HG02759 (cell line): Measurements from ENCODE around the gene SERBP1.
"Not testable (repeated sequence)": the region's sequence is repeated elsewhere in the genome, so short reads cannot be mapped to it uniquely, and the experiment has no call there.

Source experiments
- ATAC-seq: cut with Tn5 transposase; IDR thresholded peaks from one replicate; pipeline ENCODE4 v1.9.1; 2021; ENCODE audit warnings: mild to moderate bottlenecking, moderate library complexity; ENCODE audit not compliant: unreplicated experiment

SERBP1 gene

DNA sequence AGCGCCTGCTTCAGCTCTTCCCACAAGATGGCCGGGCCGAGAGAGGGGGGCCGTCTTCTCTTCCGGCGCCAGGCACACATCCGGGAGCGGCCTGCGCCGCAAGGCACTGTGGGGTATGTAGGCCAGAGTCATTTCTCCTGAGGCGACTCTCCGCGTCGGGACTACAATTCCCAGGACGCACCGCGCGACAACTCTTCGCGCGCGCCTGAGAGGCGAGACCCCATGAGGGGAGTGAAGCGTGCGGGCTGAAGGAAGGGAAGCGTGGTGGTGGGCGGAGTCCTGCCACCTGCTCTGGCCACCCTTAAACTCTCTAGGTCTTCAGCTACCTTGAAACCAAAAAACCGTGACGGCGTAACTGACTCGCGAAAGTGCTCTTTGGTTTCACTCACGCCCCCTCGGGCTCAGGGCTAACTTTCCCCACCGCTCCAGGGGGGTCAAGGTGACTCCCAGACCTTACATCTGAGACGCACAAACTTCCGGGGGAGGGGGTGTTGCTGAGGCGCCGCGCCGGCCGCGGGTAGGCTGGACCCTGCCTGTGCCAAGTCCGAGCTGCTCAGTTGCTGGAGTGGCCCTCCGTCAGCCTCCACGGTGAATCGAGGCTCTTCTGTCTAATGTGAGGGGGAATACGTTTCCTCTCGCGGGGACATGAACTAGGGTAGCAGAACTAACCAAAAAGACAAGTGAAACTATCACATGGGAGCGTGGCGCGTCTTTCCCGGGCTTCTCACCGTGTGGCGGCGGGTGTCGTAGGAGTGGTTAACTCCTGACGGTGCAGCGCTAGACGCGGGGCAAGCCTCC lies at the start of gene SERBP1:
Gene SERBP1, minus strand, starts transcription at position 45 of the 798 bp plus-strand sequence. CDS start 102 bp downstream, outside the sequence.
- peak; percentile 86 for ATAC-seq

DNA sequence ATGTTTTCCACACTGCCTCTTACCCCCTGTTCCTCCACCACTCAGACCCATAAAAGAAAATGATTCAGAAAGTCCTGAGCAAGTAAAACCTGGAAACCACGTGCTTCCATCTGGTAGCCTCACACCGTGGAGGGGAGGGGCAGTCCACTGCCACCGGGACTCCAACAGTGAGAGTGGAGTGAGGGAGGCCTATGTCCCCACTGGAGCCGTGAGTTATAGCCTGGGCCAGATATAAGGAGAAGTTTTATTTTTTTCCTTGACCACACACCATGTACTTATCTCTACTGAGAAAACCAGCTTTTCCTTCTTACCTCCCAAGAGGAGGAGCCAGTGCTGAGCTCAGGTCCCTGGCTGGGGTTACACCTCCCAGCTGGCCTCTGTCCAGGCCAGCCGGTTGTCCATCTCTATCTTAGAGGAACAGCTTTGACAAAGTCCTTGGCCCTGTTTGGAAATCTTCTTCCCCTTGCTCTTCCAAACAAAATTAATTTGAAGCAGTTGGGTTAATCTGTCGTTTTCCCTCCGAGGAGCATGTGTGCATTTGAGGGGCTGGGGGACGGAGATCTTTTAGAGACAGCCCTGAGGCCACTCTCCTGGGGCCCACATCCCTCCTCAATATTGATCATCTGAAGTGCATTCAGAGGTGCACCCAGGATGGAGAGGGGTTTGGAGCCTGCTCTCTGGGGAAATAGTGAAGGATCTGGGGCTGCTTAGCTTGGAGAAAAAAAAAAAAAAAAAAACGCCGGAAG lies 49.1 kb upstream of the SERBP1 start:
- no peak for ATAC-seq

DNA sequence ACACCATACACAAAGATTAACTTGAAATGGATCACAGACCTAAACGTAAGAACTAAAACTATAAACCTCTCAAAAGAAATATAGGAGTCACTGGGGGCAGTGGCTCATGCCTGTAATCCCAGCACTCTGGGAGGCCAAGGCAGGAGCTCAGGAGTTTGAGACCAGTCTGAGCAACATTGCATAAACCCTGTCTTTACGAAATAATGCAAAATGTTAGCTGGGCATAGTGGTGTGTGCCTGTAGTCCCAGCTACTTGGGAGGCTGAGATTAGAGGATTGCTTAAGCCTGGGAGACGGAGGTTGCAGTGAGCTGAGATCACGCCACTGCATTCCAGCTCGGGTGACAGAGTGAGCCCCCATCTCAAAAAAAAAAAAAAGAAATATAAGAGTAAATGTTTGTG lies 46.7 kb upstream of the SERBP1 start:
- ATAC-seq = no peak

DNA sequence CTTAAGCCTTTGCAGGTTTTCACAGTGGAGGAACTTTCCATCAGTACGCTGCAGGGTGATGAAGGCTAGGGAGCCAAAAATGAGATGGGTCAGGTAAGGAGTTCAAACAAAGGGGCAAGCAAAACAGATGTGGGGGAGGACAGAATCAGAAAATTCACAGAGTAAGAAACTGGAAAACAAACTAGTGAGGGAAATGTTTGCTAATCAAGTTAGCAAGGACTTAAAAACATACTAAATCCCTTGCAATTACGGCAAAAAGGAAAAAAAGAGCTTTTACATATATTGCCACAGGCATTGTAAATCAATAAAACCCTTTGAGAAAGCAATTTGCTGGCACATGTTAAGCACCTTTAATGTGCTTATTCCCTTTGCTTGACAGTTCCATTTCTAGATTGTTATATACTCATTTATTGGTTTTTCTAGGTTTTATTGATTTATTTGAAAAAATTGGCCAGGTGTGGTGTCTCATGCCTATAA lies 45.8 kb upstream of the SERBP1 start:
- ATAC-seq = no peak

DNA sequence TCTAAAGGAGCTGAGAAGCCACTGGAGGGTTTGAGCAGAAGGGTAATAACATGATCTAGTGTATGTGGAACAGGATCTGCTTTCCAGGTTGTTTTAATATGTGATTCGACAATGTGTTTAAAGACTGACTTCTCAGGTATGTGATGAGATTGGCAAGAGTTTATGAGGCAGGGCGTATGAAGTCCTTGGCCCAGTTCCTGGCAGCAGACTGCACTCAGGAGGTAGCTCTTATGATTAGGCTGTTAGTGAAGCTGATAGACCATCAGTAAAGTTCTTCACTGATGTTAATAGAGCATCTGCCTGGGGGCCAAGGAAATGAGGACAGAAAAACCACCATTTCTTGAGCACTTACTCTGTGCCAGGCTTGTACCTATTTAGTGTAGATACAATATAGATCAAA lies 41.9 kb upstream of the SERBP1 start:
- no peak for ATAC-seq

DNA sequence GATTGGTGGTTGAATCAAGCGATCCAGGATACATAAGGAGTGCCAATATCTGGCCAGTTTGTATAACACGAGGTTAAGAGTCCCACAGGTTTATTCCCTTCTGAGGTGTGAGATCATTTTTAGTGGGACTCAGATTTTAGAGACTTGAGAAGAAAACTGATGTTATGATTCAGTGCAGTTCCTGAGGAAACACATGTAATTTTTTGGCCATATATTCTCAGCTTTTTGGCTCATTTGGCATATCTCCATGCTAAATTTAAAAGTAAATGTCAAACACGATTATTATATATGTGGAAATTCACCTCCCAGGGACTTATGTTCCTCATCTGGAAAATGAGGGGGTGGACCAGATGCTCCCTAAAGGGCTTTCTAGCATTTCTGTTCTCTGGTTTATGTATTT lies 39.2 kb upstream of the SERBP1 start:
- ATAC-seq = no peak

DNA sequence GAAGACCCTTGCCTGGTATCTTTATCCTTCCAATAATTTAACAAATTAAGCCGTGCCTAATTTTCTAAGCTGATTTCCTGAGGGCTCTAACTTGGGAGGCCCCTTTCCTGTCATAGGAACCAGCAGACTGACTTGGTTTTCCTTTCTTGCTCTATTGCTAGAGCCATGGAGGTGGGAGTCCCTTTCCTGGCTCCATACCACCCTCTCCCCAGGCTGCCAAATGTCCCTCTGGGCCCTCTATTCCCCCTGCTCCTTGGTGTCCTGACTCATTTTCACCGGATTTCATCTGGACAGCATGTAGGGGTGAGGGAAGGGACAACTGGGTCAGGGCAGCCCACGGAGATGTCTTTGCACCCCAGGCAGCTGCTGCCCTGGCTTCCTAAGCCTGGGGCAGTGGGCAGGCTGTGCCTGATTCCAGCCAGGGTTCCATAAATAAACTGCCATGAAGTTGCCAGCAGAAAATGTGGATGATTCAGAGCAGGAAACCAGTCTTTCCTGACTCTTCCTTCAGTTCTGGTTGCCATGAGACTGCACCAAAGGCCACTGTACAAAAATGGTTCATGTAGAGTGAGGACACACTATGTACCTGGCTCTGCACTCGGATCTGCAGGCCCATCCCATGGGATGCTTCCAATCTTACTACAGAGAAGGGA lies 38.0 kb upstream of the SERBP1 start:
- ATAC-seq = no peak

DNA sequence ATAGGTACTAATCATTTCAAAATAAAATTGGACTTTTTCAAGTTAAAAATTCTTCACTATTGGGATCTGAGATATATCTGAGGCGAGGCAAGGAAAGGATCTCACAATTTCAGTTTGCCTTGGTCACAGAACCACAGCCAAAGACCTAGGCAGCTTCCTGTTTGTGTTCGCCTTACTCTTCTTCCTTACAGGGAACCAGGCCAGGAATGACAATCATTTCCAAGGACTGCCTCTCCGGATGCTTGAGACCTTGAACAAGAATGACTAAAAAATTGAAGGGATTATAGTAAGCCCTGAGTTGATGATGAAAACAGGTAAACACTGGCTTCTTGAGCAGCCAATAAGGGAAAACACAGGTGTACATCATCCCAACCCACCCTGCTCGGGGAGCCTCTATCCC lies 35.2 kb upstream of the SERBP1 start:
- no peak for ATAC-seq

DNA sequence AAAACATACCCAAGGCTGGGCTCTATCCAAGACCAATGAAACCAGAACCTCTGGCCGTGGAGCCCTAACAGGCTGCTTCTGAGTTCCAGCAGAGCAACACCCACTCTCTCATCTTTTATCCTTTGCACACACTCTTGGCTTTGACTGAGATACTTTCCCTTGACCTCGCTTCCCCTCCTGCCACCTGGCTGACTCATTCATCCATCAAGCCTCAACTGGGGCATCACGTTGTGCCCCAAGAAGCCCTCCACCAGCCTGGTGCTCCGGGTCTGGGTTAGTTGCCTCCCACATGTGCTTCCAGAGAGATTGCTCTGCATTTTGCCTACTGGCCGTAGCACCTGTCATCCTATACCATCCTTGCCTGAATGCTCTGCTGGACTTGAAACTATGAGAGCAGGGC lies 34.5 kb upstream of the SERBP1 start:
- ATAC-seq = no peak

DNA sequence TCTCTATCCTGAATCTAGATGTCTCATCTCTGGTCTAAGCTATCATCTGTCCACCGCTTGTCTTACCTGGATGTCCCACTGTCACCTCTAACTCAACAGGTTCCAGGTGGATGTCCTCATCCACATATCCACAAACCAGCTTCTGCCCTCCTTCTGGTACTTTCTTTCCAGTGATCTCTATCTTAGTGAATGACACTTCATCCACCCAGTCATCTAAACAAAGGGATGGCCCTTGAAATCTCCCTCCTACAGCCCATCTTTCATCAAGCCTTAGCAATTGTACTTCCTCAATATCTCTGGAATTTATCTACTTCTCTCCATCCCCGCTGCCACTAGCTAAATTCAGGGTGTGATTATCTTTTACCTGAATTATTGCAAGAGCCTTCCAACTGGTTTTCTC lies 33.9 kb upstream of the SERBP1 start:
- ATAC-seq = no peak

DNA sequence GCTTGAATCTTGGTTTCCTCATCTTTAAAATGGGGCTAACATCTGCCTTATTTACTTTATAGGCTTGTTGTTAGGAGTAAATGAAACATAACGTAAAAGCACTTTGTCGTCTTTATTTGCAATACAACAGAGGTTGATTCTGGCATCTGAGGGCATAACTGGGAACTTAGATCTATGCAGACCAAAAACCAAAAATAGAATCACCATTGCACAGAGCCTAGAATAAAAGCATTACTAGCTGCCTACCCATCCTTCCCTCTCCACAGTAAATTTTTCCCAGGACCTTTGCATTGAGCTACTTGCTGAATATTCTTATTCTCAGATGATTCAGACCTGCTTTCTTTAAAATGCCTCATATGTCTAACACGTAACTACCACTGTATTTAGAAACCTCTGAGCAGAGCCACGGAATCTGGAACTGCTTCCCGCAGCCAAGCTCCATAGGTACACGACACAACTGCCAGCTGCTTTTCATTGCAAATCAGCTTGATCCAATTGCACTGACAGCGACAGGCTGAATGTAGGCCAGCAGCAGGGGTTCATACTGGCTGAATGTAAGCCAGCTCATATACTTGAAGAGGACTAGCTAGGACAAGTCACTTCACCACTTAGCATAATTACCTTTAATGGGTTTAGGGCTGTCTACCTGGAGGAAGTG lies 33.2 kb upstream of the SERBP1 start:
- ATAC-seq = no peak

DNA sequence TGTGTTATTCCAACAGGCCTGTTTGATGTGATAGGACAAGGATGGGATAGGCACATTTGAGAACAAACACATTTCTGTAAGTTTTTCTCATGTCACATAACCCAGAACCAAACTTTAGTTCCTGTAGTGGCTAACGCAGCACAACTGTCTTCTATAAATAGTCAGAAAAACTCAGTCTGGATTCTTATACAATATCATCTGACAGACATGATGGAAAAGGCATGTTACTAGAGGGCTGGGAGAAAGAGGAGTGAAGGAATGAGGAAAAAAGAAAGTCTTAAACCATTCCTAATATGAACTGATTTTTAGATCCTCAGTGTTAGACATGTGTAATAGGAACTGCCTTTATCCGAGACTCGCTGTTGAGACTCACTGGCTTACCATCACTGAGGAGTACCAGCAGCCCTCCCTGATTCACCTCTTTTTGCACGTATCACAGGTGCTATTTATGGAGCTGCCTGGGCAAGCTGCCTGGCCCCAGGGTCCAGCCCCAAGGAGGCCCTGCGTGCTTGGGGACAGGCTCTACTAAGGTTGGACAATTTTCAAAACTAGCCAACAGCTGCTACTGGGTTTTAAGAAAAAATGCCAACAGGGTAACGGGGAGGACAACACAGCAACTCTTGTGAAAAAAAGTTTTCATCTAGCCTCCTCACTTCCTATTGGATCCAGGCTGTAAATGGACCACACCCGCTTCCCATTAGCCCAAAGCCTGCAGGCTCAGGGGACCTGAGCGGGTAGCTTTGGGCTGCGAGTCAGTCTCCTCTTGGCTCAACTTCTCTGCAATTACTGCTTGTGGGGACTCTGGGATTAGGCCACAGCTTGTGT lies 30.7 kb upstream of the SERBP1 start:
- ATAC-seq = no peak

DNA sequence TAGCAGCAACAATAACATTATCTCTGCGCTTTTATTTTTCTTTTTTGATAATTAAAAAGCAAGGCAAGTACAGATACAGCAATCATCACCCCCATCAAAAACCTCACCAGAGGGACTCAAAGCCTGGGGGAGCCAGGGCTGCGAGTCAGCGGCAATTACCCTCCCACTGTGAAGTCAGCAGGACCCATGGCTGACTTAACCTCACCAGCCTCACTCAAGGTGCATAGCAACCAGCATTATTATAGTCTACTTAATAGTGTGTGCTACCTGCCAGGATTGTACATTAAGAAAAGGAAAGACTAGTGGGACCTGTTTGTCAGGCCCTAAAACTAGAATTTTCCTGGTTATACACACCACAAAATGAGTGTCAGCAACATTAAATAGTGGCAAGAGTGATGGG lies 28.9 kb upstream of the SERBP1 start:
- ATAC-seq = no peak

DNA sequence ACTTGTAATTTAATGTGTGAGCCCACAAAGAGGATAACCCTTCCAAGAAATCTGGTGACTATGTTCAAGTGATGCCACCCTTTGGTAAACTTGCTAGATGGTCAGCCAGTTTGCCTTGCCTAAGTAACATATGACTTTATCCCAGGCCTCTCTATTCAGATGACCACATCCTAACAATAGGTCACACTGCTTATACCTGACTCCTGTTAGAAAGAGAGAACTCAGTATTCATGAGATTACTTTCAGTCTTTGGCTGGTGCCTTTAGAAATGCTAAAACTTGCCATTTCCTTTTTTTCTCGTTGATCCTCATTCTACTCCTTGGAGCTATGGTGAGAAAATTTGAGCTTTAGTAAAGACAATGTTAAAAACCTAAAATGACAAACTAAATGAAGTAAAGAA lies 28.5 kb upstream of the SERBP1 start:
- ATAC-seq = no peak

DNA sequence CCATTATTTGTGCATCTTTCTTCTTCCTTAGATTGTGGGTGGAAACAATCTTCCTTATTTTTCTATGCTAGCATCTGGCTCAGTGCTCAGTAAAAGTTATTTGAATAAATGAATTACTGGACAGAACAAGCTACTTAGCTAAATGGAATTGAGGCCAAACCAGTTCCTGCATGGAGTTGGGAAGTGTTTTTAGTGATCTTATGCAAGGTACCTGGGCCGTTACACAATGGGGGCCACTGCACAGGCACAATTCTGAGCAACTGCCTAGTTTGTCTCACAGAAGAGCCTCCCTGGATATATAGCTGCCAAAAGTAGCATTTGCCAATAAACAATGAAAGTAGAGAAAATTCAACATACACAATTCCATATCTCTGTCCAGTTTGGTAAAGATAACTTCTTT lies 27.0 kb upstream of the SERBP1 start:
- no peak for ATAC-seq

DNA sequence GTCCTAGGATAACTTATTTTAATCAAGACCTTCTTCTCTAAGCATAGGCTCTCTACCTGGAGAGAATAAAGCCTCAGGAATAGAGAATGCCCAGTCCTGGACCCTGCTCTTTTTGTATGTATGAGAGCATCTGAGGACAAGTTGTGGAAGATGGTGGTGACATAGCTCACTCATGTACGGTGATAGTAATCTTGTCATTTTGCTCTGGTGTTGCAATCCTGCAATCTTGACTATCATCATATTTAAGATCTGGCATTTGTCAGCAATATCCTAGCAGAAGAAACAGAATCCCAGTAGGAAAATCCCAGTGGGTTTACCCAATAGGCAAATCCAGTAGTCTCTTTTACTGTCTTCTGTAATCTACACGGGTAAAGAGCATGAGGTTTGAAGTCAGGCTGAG lies 21.6 kb upstream of the SERBP1 start:
- ATAC-seq = no peak

DNA sequence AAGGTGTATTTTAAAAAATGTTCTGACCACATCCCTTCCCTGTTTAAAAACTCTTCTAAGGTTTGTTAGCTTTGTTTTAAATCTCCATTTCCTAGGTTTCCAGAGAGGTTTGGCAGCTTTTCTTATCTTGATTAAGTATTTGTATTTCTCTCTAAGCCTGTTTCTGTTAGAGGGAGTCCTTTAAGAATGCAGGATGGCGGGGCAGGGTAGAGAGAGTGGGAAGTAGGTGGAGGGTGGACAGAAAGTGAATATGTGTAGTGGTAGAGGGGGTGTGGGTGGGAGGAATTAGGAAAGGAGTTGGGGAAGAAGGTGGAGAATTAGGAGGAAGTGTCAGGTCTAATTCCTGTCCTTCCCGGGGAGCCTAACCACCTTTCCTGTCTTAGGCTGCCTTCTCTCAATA lies 21.2 kb upstream of the SERBP1 start:
- ATAC-seq = no peak

DNA sequence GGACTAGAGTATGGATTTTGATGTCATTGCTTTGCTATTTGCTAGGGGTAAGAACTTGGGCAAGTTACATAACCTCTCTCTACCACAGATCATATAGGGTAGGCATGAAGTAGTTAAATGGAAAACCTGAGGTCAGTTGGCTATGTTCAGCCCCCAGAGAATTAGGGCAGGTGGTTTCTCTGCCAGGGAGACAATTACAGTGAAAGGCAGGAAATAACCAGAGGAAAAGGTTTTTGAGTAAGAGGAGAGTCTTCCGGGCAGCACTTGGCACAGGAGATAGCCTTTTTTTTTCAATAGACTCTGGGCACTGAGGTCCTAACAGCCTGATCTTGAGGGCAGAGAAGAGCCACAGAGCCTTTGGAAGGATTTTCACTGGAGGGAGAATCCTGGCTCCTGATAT lies 16.7 kb upstream of the SERBP1 start:
- ATAC-seq = no peak

DNA sequence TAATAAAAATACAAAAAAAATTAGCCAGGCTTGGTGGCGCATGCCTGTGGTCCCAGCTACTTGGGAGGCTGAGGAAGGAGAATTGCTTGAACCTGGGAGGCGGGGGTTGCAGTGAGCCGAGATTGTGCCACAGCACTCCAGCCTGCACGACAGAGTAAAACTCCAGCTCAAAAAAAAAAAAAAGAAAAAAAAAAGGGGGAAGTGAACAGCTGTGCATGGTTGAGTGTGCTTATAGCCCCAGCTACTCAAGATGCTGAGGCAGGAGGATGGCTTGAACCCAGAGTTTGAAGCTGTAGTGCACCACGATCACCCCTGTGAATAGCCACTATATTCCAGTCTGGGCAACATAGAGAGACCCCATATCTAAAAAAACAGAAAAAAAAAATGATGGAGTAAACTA lies 15.8 kb upstream of the SERBP1 start:
- not testable (repeated sequence) for ATAC-seq

DNA sequence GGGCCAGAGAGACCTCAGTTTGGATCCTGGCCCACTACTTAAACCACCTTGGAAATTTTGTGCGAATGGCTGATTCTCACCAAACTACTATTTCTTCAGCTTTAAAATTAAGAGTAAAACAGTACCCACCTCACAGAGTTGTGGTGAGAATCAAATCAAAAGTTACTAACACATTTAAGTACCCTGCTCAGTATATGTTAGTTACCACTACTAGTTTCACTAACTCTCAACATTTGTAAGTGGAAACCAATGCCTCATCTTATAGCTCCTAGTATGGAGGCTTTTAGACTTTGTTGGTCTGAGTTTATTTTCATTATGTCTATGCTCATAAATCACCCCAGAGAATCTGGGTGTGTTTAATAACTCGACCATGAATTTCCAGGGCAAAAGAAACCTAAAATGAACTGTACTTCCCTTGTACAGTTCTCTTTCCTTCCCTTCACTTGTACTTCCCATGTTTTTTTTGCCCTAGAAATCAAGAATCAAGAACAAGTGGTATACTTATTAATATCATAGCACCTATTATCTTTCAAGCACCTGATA lies 11.6 kb upstream of the SERBP1 start:
- no peak for ATAC-seq
